SK-N-SH (cell line): ENCODE data around the gene HDGFL2.

Experiments used
- CTCF ChIP-seq: fragments of 200-600 bp; sonication (generic); IDR thresholded peaks from 2 replicates; pipeline ENCODE4 v1.6.1; 2017; ENCODE audit warnings: antibody characterized with exemption, mild to moderate bottlenecking, moderate library complexity
- MAX ChIP-seq: IDR thresholded peaks from 2 replicates; pipeline ENCODE4 v1.4.0; 2012; ENCODE audit warnings: low read depth
- MEF2A ChIP-seq: IDR thresholded peaks from 2 replicates; pipeline ENCODE4 v1.4.0; 2012; ENCODE audit warnings: low read depth, borderline replicate concordance
- POLR2AphosphoS5 ChIP-seq: IDR thresholded peaks from 2 replicates; pipeline ENCODE4 v1.6.1; 2012; ENCODE audit warnings: low read depth, low read length
- RAD21 ChIP-seq: IDR thresholded peaks from 2 replicates; pipeline ENCODE4 v1.6.1; 2012; ENCODE audit warnings: mild to moderate bottlenecking, low read length
- SIN3A ChIP-seq: IDR thresholded peaks from 2 replicates; pipeline ENCODE4 v1.6.1; 2012; ENCODE audit warnings: low read depth, mild to moderate bottlenecking, low read length, moderate library complexity, borderline replicate concordance
- SMC3 ChIP-seq: IDR thresholded peaks from 2 replicates; pipeline ENCODE4 v1.6.1; 2012; ENCODE audit warnings: low read depth, low read length, improper control_type of control experiment
- TCF12 ChIP-seq: IDR thresholded peaks from 2 replicates; pipeline ENCODE4 v1.4.0; 2012

- TF ChIP-seq RAD21 (no peak), CTCF (no peak), MAX (no peak), SIN3A (no peak), POLR2AphosphoS5 (no peak), MEF2A (no peak), TCF12 (no peak), SMC3 (no peak)
Observed at GRCh38 chr19:4498694-4499093, 26.6 kb downstream of the HDGFL2 start.
